ENCODE data around the gene METTL17. TPM values are rescaled to one million over a fixed set of nuclear protein-coding genes. Genes with fewer than 3 reads are reported as not detected.

METTL17 gene
- total and polyA plus RNA-seq, 4 donors: 20.0 to 88.6 (median 45.3) TPM

DNA sequence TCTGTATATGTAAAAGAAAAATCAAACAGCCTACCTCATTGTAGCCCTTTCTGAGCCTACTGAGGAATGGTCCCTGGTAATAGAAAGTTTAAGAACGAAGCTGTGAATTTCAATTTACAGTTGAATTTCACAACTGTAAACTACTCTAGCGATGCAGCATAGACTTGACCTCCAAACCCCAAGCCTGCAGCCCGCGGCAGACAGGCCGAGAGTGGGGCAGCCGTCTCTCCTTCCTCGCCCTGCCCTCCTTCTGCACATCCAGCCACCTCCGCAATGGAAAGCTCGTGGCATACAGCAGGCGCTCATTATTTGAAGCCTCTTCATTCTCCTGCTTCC lies 19.2 kb upstream of the METTL17 start:
- peak overlapping the region in 1 of 2 donors; percentile 35 for H3K27ac ChIP-seq (ENCODE audit: low read depth in 1 of 2, low read length in 2 of 2)
- DNase-seq (no peak), ATAC-seq (ENCODE audit: low FRiP score) (no peak)

GRCh38 chr14:20970983-20971704 lies 18.6 kb upstream of the METTL17 start:
- Histone ChIP-seq H3K4me1 (ENCODE audit: control insufficient read depth in 1 of 2, insufficient read depth in 2 of 2, low read length in 2 of 2) (peaks cover 0 to 2% of the 10 kb centered on the region in 2 donors), H3K27ac (ENCODE audit: low read depth in 1 of 2, low read length in 2 of 2) (peak overlapping the region in 1 of 2 donors; percentile 78), H3K36me3 (ENCODE audit: control insufficient read depth in 1 of 2, insufficient read depth in 2 of 2, low read length in 1 of 2) (no peaks in the 10 kb centered on the region), H3K4me3 (ENCODE audit: low read length in 2 of 2) (peak overlapping the region; percentile 16 to 48), H3K9me3 (ENCODE audit: control insufficient read depth, low read length) (no peaks in the 10 kb centered on the region), H3K27me3 (ENCODE audit: control insufficient read depth in 1 of 2, insufficient read depth in 2 of 2, low read length in 1 of 2) (no peaks in the 10 kb centered on the region)
- intact Hi-C loops (cut with DNase I): loop anchor here (2.0 to 10.0 kb wide), 5 partner anchors 18 to 356 kb away; partner anchors contain the start of gene METTL17 (in 1 of the 2)
- DNase-seq (peak; percentile 92 to 95), ATAC-seq (ENCODE audit: low FRiP score) (peak; percentile 98)
- 0% methylated on average over 46 to 47 of the region's 47 CpGs for WGBS, 2 donors

More for the DNA sequence above, 19.2 kb upstream of the METTL17 start:
- no peaks in the 10 kb centered on the region for H3K9me3 ChIP-seq (ENCODE audit: control insufficient read depth, low read length)
- H3K4me3 ChIP-seq (ENCODE audit: low read length in 2 of 2): no peak overlapping the region
- H3K36me3 ChIP-seq (ENCODE audit: control insufficient read depth in 1 of 2, insufficient read depth in 2 of 2, low read length in 1 of 2): no peaks in the 10 kb centered on the region
- 12 to 23% methylated on average over 10 of the region's 10 CpGs for WGBS, 2 donors
- intact Hi-C loops (cut with DNase I): loop anchor here (2.0 to 10.0 kb wide), 5 partner anchors 18 to 356 kb away; partner anchors contain the start of gene METTL17 (in 1 of the 2)
- H3K4me1 ChIP-seq (ENCODE audit: control insufficient read depth in 1 of 2, insufficient read depth in 2 of 2, low read length in 2 of 2): peaks cover 0 to 2% of the 10 kb centered on the region in 2 donors
- no peaks in the 10 kb centered on the region for H3K27me3 ChIP-seq (ENCODE audit: control insufficient read depth in 1 of 2, insufficient read depth in 2 of 2, low read length in 1 of 2)

DNA sequence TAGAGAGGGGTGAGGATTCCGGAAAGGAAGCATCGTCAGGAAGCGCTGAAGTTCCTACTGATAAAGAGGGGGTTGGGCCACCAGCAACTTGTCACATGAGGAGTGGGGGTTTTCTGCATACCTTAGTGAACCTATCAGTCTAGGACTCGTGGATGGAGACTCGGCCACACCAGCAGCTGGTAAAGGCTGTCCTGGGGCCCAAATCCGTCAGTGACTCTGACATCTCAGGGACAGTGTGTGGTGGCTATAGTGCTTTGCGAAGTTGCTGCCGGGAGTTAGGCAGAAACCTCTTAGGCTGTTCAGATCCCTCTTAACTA lies 18.1 kb upstream of the METTL17 start:
- no peak for ATAC-seq (ENCODE audit: low FRiP score)
- H3K27ac ChIP-seq (ENCODE audit: low read depth in 1 of 2, low read length in 2 of 2): peak overlapping the region; percentile 68 to 78
- H3K4me1 ChIP-seq (ENCODE audit: control insufficient read depth in 1 of 2, insufficient read depth in 2 of 2, low read length in 2 of 2): peaks cover 0 to 2% of the 10 kb centered on the region in 2 donors
- H3K9me3 ChIP-seq (ENCODE audit: control insufficient read depth, low read length): no peaks in the 10 kb centered on the region
- intact Hi-C loops (cut with DNase I): loop anchor here (2.0 to 10.0 kb wide), 5 partner anchors 17 to 357 kb away; partner anchors contain the start of gene METTL17 (in 1 of the 2)
- WGBS, 2 donors: 11 to 13% methylated on average over 8 of the region's 8 CpGs
- no peaks in the 10 kb centered on the region for H3K36me3 ChIP-seq (ENCODE audit: control insufficient read depth in 1 of 2, insufficient read depth in 2 of 2, low read length in 1 of 2)
- H3K27me3 ChIP-seq (ENCODE audit: control insufficient read depth in 1 of 2, insufficient read depth in 2 of 2, low read length in 1 of 2): no peaks in the 10 kb centered on the region
- DNase-seq: no peak
- H3K4me3 ChIP-seq (ENCODE audit: low read length in 2 of 2): no peak overlapping the region

- WGBS, 2 donors: 98 to 100% methylated on average over 3 of the region's 3 CpGs
- Histone ChIP-seq H3K27me3 (ENCODE audit: control insufficient read depth in 1 of 2, insufficient read depth in 2 of 2, low read length in 1 of 2) (no peaks in the 10 kb centered on the region), H3K9me3 (ENCODE audit: control insufficient read depth, low read length) (no peaks in the 10 kb centered on the region), H3K4me1 (ENCODE audit: control insufficient read depth in 1 of 2, insufficient read depth in 2 of 2, low read length in 2 of 2) (peaks cover 0 to 2% of the 10 kb centered on the region in 2 donors), H3K27ac (ENCODE audit: low read depth in 1 of 2, low read length in 2 of 2) (no peak overlapping the region), H3K36me3 (ENCODE audit: control insufficient read depth in 1 of 2, insufficient read depth in 2 of 2, low read length in 1 of 2) (no peaks in the 10 kb centered on the region), H3K4me3 (ENCODE audit: low read length in 2 of 2) (no peak overlapping the region)
- ATAC-seq (ENCODE audit: low FRiP score) (no peak), DNase-seq (no peak)
- intact Hi-C loops (cut with DNase I): loop anchor here (5.0 to 10.0 kb wide), 3 partner anchors 116 to 359 kb away; no protein-coding TSS in a partner anchor
Measured at GRCh38 chr14:20973501-20973900, 16.3 kb upstream of the METTL17 start.

DNA sequence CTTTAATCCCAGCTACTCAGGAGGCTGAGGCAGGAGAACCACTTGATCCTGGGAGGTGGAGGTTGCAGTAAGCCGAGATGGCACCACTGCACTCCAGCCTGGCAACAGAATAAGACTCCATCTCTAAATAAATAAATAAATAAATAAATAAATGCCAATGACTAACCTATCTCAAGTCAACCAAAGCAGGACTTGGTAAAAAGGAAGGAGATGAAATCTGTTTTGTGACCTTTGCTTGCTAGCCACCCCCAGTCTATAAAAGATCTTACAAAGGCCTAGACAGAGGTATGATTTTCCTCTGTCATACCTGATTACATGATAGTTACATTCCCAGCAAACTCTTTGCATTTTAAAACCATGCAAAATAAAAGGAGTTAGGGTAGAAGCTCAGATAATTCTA lies 13.5 kb upstream of the METTL17 start:
- no peaks in the 10 kb centered on the region for H3K27me3 ChIP-seq (ENCODE audit: control insufficient read depth in 1 of 2, insufficient read depth in 2 of 2, low read length in 1 of 2)
- H3K27ac ChIP-seq (ENCODE audit: low read depth in 1 of 2, low read length in 2 of 2): no peak overlapping the region
- 90 to 100% methylated on average over 1 of the region's 1 CpG for WGBS, 2 donors
- H3K4me3 ChIP-seq (ENCODE audit: low read length in 2 of 2): no peak overlapping the region
- H3K9me3 ChIP-seq (ENCODE audit: control insufficient read depth, low read length): no peaks in the 10 kb centered on the region
- ATAC-seq (ENCODE audit: low FRiP score) (no peak), DNase-seq (no peak)
- H3K36me3 ChIP-seq (ENCODE audit: control insufficient read depth in 1 of 2, insufficient read depth in 2 of 2, low read length in 1 of 2): no peaks in the 10 kb centered on the region
- intact Hi-C loops (cut with DNase I): loop anchor here (10.0 kb wide), 2 partner anchors 281 to 361 kb away; no protein-coding TSS in a partner anchor
- peaks cover 0 to 2% of the 10 kb centered on the region in 2 donors for H3K4me1 ChIP-seq (ENCODE audit: control insufficient read depth in 1 of 2, insufficient read depth in 2 of 2, low read length in 2 of 2)

DNA sequence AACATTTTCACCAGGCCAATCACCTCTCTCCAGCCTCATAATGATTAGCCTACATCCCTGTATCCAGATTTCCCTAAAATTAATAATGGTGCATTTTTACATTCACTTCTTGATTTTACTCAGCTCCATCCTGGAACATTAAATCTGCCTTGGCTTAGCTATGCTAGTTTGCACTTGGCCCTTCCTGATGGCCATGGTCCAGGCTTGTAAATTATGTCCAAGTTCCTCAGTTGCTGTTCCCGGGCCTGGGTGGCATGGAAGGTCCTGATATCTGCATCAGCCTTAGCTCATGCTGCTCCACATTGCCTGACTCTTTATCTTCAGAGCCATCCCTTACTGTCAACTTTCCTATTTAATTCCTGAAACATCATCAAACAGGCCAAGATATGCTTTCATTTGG lies 11.1 kb upstream of the METTL17 start:
- intact Hi-C loops (cut with DNase I): loop anchor here (10.0 kb wide), 2 partner anchors 284 to 364 kb away; no protein-coding TSS in a partner anchor
- 0 to 6% methylated on average over 1 of the region's 1 CpG for WGBS, 2 donors
- peaks cover 0 to 2% of the 10 kb centered on the region in 2 donors for H3K4me1 ChIP-seq (ENCODE audit: control insufficient read depth in 1 of 2, insufficient read depth in 2 of 2, low read length in 2 of 2)
- H3K4me3 ChIP-seq (ENCODE audit: low read length in 2 of 2): no peak overlapping the region
- H3K36me3 ChIP-seq (ENCODE audit: control insufficient read depth in 1 of 2, insufficient read depth in 2 of 2, low read length in 1 of 2): no peaks in the 10 kb centered on the region
- DNase-seq: no peak
- no peaks in the 10 kb centered on the region for H3K9me3 ChIP-seq (ENCODE audit: control insufficient read depth, low read length)
- H3K27ac ChIP-seq (ENCODE audit: low read depth in 1 of 2, low read length in 2 of 2): no peak overlapping the region
- no peaks in the 10 kb centered on the region for H3K27me3 ChIP-seq (ENCODE audit: control insufficient read depth in 1 of 2, insufficient read depth in 2 of 2, low read length in 1 of 2)
- ATAC-seq (ENCODE audit: low FRiP score): no peak

- no peak overlapping the region for H3K27ac ChIP-seq (ENCODE audit: low read depth in 1 of 2, low read length in 2 of 2)
- DNase-seq (no peak), ATAC-seq (ENCODE audit: low FRiP score) (no peak)
- no peaks in the 10 kb centered on the region for H3K27me3 ChIP-seq (ENCODE audit: control insufficient read depth in 1 of 2, insufficient read depth in 2 of 2, low read length in 1 of 2)
- WGBS, 2 donors: 71 to 76% methylated on average over 1 of the region's 1 CpG
- H3K9me3 ChIP-seq (ENCODE audit: control insufficient read depth, low read length): no peaks in the 10 kb centered on the region
- no peak overlapping the region for H3K4me3 ChIP-seq (ENCODE audit: low read length in 2 of 2)
- intact Hi-C loops (cut with DNase I): loop anchor here (10.0 kb wide), 3 partner anchors 296 to 646 kb away; partner anchors contain the start of genes ANG (in 1 of the 2), CCNB1IP1 (in 1 of the 2) and RNASE4 (in 1 of the 2)
- H3K36me3 ChIP-seq (ENCODE audit: control insufficient read depth in 1 of 2, insufficient read depth in 2 of 2, low read length in 1 of 2): no peaks in the 10 kb centered on the region
- H3K4me1 ChIP-seq (ENCODE audit: control insufficient read depth in 1 of 2, insufficient read depth in 2 of 2, low read length in 2 of 2): no peaks in the 10 kb centered on the region
Measured at GRCh38 chr14:20980906-20981305, 8.9 kb upstream of the METTL17 start.

DNA sequence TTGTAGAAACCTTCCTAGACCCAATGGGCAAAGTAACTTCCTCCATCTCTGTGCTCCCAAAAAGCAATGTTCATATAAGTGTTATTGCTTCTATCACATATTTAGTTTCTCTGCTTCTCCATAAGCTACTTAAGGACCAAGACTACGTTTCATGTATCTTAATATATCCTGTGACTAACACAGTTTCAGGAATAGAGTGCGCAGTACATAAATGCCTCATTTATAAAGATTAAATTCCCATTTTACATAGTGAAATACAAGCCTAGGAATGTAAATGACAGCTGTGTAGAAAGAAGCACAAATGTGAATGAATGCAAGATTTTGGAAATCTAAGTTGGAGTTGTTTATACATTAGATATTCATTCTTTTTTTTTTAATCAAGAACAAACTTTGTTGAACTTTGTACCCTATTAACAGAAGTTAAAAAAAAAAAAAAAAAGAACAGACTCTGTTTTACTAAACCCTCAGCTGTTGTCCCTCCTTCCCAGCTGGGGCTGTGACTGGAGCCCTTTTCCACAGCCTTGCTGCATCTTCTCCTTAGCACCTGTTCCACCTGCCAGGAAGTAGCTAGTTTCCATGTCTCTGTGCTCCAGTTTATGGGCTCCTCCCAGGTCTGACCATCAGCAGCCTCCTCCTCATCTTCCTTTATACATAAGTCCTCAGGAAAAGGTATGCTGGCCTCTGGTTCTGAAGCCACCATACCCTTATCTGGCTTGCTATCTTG lies 7.0 kb upstream of the METTL17 start:
- Histone ChIP-seq H3K4me3 (ENCODE audit: low read length in 2 of 2) (no peak overlapping the region), H3K9me3 (ENCODE audit: control insufficient read depth, low read length) (no peaks in the 10 kb centered on the region), H3K4me1 (ENCODE audit: control insufficient read depth in 1 of 2, insufficient read depth in 2 of 2, low read length in 2 of 2) (peaks cover 0 to 6% of the 10 kb centered on the region in 2 donors), H3K27me3 (ENCODE audit: control insufficient read depth in 1 of 2, insufficient read depth in 2 of 2, low read length in 1 of 2) (no peaks in the 10 kb centered on the region), H3K27ac (ENCODE audit: low read depth in 1 of 2, low read length in 2 of 2) (no peak overlapping the region), H3K36me3 (ENCODE audit: control insufficient read depth in 1 of 2, insufficient read depth in 2 of 2, low read length in 1 of 2) (no peaks in the 10 kb centered on the region)
- DNase-seq: no peak
- no peak for ATAC-seq (ENCODE audit: low FRiP score)
- 63 to 66% methylated on average over 2 of the region's 2 CpGs for WGBS, 2 donors
- intact Hi-C loops (cut with DNase I): loop anchor here (10.0 kb wide), 3 partner anchors 298 to 648 kb away; partner anchors contain the start of genes ANG (in 1 of the 2), CCNB1IP1 (in 1 of the 2) and RNASE4 (in 1 of the 2)
